AML-193 (cell line): Measurements from ENCODE around the gene OSBPL6.
A peak's percentile ranks its signal among the peaks of the same experiment; 100 is the strongest.
"Not testable (repeated sequence)": the region's sequence is repeated elsewhere in the genome, so short reads cannot be mapped to it uniquely, and the experiment has no call there.

ENCODE experiments used
- DNase-seq, 2 experiments: peaks; one replicate each; lab custom pipeline; 2025; lab: John Stamatoyannopoulos, UW

Gene OSBPL6

GRCh38 chr2:178198441-178198840, 4.1 kb downstream of the OSBPL6 start:
- not testable (repeated sequence) for DNase-seq

GRCh38 chr2:178199334-178199733, 5.0 kb downstream of the OSBPL6 start:
- no peak for DNase-seq

GRCh38 chr2:178200331-178200730, 6.0 kb downstream of the OSBPL6 start:
- DNase-seq, result no peak

GRCh38 chr2:178202927-178203326, 8.6 kb downstream of the OSBPL6 start:
- DNase-seq, result no peak

DNA sequence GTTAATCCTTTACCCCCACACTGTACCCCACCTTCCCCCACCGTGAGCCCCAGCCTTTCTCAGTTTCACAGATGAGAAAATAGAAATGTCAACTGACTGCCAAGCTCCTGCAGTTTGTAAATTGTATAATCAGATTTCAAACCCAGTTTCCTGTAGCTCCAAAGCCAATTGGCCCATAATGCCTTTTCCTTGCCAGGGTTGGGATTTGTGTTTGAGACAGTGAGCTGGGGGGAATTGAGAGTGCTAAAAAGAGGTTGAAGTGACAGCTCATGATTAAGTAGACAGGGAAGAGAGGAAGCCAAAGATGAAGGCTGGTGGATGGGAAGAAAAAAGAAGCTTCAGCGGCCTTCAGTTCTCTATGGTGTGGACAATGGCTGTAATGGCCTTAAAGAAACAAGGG, 10.7 kb downstream of the OSBPL6 start:
- DNase-seq, result no peak

DNA sequence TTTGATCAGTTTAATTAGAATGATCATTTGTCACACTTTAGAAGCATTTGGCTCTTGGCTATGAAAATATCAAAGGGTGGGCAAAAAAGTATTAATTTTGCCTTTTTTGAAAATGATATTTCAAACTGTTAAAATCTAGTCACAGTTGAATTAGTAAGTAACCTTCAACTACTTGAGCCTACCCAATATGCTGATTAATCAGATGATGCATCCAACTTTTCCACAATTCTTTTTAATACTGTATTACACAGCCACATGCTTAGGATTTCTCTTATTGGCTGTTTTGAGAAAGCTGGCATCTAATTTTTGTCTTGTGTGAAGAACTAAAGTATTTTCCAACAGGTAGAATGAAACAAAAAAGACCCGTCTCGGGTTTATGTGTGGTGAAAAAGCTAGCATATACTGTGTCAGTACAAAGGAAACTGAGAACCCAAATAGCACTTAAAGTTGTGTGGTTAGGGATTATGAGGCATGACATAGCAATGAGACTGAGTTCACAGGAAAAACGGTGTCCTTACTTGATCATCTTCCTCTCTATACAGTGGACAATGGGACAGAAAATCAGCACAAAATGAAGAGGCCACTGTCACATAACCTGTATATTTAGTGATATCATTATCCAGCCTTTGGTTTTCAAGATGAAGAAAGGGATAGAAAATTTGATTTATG, 11.7 kb downstream of the OSBPL6 start:
- DNase-seq, result no peak

- DNase-seq, result no peak
These were observed 14.0 kb downstream of the OSBPL6 start for GRCh38 chr2:178208336-178208735.

- no peak for DNase-seq
These were observed 14.5 kb downstream of the OSBPL6 start for GRCh38 chr2:178208817-178209216.

DNA sequence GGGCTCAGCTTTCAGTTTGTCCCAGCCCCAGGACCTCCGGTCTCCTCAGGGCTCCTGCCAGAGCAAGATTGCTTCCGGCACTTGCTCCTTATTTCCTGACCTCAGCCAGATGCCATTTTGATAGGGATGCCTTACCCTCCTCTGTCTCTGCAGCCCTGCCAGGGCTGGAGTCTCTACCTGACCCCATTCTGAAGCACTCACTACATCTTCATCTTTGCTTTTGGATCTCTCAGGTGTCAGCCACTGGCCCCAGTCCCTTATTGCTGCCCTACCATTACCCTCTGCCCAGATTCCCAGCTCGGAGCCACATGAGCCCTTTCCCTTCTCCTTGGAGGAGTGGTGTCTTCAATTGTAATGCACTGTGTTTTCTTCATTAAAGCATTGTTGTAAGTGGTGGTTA, 17.1 kb downstream of the OSBPL6 start:
- DNase-seq, result no peak

GRCh38 chr2:178211943-178212342, 17.6 kb downstream of the OSBPL6 start:
- no peak for DNase-seq

DNA sequence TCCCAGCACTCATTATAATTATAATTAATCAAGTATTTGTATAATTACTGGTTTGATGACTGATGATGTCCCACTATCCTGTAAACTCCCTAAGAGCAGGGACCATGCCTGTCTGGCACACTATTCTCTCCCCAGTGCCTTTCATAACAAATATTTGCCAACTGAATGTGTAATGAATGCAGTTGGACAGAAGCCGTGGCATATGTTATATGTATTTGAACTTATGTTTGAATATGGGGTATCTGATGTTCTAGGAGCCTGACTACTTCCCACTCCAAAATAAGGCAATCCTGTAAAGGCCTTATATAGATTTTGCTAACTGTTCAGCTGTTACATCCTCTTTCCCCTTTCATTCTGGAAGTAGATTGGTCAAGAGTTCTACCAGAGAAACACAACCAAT, 19.7 kb downstream of the OSBPL6 start:
- no peak for DNase-seq

GRCh38 chr2:178219247-178219646, 24.9 kb downstream of the OSBPL6 start:
- DNase-seq, result no peak

DNA sequence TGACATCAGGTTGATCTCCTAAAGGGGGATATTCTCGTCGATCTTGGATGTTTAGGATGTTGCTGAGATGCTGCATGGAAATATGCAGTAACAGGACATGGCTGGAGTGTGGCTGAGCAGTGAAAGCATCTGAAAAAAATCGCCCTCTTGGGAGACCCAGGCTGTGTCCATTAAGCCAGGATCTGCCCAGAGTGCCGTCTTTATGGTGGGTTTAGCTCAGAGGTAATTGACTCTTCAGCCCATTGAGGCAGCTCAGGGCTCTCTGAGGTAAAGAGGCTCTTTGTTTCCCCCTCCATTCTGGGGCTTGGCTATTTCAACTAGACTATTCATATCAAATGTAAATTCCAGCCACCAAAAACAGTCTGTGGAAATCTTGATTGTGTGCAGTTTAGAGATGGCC, 26.5 kb downstream of the OSBPL6 start:
- no peak for DNase-seq

DNA sequence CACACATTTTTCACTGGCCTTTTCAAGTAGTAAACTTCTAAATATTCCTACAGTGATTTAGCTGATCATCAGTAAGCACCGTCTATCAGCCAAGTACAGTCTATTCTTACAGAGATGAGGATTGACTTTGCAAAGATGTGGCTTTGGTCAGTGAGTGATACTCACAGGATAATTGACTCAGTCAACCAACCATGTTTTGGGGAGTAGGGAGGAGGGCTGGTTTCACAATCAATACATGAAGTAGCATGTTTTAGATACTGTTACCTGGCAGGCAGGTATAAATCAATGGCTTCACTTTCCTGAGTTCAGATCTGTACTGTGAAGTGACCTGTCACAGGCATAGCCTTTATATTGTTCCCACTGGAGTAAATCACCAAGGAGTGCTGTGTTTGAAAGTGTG, 27.2 kb downstream of the OSBPL6 start:
- no peak for DNase-seq

DNA sequence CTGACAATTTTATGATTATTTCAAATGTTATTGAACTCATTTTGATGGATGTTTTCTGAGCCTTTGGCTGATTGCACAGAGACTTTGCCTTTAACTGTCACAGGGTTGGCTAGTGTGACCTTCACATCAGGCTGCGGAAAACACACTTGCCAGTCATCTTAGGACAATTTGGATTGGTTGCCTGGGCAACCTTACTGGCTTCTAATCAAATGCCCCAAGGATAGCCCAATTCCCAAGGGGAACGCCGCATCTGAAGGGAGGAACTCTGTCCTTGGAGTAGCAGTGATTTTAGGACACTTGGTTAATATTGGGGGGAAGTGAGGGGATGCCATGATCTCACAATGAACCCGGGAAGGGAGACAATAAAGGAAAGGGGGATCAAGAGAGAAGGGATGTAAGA, 29.5 kb downstream of the OSBPL6 start:
- DNase-seq, result no peak

- DNase-seq, result no peak
These were observed 30.9 kb downstream of the OSBPL6 start for GRCh38 chr2:178225006-178225805.

DNA sequence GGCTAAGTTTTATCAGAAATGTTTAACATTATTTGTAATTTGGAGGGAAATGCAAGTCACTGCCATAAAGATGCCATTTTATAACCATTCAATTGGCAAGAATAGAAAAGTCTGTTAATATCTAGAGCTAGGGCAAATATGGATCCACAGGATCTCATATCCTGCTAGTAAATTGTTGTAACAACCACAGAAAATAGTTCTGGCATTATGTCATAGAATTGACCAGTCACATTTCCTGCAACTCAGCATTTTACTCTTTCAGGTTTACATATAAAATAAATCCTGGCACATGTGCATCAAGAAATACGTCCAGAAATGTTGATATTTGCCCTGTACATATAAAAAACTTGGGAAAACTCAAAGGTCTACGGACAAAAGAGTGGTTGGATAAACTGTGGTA, 32.9 kb downstream of the OSBPL6 start:
- DNase-seq, result no peak

DNA sequence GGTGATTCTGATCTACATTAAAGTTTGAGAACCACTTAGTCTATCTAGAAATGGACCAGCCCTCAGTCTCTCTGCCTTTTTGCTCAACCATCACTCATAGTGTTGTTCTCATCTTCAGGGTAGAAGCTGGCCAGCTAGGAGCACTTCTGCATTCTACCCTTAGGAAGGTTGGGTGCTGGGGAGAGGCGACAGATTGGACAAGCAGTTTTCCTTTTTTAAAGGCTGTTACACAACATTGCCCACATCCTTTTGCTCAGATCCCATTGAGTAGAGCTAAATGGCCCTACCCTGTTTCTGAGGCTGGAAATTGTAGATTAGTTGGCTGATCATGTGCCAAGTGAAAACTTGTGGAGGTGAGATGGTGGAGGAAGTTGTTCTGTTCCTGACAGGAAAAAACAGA, 35.6 kb downstream of the OSBPL6 start:
- peak; percentile 79 to 85 for DNase-seq

- peak in 1 of 2 experiments; percentile 33 for DNase-seq
These were observed 36.1 kb downstream of the OSBPL6 start for GRCh38 chr2:178230396-178230795.

DNA sequence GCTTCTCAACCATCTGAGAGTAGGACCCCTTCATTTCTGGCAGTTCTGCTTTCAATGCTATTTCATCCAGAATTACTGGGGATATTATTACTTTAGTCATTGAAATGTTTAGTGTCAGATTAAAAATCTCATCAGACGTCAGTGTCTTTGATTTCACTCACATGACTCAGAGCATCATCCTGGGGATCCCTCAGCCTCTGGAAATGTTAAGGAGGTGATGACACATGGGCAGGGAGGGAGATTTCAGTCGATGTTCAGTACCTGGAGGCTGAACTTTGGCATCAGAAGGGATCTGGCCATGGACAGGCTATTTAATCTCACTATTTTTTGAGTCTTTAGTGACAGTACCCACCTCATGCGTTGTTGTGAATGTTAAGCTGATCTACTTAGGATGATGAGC, 39.1 kb downstream of the OSBPL6 start:
- DNase-seq, result no peak

DNA sequence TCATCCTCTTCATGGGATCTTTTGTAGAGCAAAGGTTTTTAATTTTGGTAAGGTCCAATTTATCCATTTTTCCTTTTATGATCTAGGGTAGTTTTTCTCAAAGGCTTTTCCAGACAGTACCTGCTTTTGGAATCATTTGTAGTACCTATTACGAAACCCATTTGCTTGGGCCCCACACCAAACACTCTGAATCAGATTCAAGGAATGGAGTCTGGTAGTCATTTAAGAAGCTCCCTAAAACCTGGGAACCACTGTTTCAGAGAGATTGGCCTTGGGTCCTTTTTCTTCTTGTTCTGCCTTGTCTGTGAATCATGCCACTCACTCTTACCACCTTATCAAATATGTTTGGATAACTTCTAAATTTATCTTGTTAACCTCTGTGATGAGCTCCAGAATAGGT, 40.3 kb downstream of the OSBPL6 start:
- DNase-seq, result no peak

GRCh38 chr2:178237488-178238153, 43.3 kb downstream of the OSBPL6 start:
- DNase-seq, result no peak

DNA sequence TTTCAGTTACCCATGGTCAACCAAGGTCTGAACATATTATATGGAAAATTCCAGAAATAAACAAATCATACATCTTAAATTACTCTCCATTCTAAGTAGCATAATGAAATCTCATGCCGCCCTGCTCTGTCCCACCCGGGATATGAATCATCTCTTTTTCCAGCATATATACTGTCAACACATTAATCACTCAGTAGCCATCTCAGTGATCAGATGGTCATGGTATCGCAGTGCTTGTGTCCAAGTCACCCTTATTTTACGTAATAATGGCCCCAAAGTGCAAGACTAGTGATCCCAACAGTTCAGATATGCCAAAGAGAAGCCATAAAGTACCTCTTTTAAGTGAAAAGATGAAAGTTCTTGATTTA, 43.8 kb downstream of the OSBPL6 start:
- no peak for DNase-seq
